ENCODE data around the gene TLE7.
A peak's percentile ranks its signal among the peaks of the same experiment; 100 is the strongest.

Gene TLE7

DNA sequence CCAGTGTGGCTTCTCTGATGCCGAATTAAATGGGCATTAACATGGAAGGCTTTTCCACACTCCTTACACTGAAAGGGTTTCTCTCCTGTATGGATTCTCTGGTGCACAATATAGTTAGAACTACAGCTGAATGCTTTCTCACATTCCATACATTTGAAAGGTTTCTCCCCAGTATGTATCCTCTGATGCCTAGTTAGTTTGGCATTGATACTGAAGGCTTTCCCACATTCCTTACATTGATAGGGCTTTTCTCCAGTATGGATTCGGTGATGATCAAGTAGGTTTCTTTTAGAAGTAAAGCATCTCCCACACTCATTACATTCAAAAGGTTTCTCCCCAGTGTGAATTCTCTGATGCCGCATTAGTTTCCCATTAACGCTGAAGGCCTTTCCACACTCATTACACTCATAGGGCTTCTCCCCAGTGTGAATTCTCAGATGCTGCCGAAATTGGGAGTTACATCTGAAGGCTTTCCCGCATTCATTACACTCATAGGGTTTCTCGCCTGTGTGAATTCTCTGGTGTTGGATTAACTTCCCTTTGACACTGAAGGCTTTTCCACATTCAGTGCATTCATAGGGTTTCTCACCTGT is 6.5 kb upstream of the TLE7 start:
- Histone ChIP-seq H3K4me1 (ENCODE audit: control insufficient read depth, insufficient read depth, low read length) (no peaks in the 10 kb centered on the region), H3K27ac (ENCODE audit: extremely low read depth, low read depth, low read length) (no peak overlapping the region), H3K9me3 (ENCODE audit: control insufficient read depth, insufficient read depth, low read depth, low read length) (no peaks in the 10 kb centered on the region), H3K36me3 (ENCODE audit: control insufficient read depth in 2 of 2, insufficient read depth in 1 of 2, low read length in 2 of 2) (peaks cover 3 to 49% of the 10 kb centered on the region in 2 experiments; a peak in 2 of 3 replicates), H3K4me3 (ENCODE audit: low read depth, low read length) (no peak overlapping the region)
- TF ChIP-seq TRIM28 (IDR thresholded peaks at IDR 0.05; ENCODE audit: borderline replicate concordance, low read length) (peak; percentile 92; the same call in 1 of the 2 replicates), ZNF274 (IDR thresholded peaks at IDR 0.05; ENCODE audit: low read length) (no peak), ZNF274 (tag by site-specific recombination; IDR thresholded peaks at IDR 0.05; ENCODE audit: borderline replicate concordance) (peak; percentile 89; the same call in 1 of the 2 replicates)
- TF ChIP-seq, protein P1, sequence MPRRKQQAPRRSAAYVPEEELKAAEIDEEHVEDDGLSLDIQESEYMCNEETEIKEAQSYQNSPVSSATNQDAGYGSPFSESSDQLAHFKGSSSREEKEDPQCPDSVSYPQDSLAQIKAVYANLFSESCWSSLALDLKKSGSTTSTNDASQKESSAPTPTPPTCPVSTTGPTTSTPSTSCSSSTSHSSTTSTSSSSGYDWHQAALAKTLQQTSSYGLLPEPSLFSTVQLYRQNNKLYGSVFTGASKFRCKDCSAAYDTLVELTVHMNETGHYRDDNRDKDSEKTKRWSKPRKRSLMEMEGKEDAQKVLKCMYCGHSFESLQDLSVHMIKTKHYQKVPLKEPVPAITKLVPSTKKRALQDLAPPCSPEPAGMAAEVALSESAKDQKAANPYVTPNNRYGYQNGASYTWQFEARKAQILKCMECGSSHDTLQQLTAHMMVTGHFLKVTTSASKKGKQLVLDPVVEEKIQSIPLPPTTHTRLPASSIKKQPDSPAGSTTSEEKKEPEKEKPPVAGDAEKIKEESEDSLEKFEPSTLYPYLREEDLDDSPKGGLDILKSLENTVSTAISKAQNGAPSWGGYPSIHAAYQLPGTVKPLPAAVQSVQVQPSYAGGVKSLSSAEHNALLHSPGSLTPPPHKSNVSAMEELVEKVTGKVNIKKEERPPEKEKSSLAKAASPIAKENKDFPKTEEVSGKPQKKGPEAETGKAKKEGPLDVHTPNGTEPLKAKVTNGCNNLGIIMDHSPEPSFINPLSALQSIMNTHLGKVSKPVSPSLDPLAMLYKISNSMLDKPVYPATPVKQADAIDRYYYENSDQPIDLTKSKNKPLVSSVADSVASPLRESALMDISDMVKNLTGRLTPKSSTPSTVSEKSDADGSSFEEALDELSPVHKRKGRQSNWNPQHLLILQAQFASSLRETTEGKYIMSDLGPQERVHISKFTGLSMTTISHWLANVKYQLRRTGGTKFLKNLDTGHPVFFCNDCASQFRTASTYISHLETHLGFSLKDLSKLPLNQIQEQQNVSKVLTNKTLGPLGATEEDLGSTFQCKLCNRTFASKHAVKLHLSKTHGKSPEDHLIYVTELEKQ (tag by site-specific recombination; IDR thresholded peaks at IDR 0.05; ENCODE audit: borderline replicate concordance): no peak
- ChIA-PET POLR2A (no interaction called here), CTCF (interaction anchor here (0.6 kb wide), 1 partner anchor 74 kb away, joined by 3 read pairs; no protein-coding TSS in a partner anchor)

DNA sequence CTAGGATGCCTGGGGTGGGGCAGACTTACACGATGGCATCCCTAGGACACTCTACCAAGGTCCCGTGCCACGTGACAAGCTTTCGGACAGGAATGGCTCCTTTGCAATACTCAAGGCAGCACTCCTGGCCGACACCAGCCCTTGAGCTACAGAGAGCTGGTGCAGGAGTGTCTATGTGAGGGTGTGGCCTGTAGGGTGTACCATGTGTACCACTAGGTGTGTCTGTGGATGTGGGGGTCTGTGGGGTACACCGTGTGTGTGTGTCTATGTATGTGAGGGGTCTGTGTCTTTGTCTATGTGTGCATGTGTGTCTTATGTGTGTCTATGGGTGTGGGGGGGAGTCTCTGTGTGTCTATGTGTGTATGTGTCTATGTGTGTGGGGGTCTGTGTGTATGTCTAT is 1.9 kb upstream of the TLE7 start:
- Histone ChIP-seq H3K4me3 (ENCODE audit: low read depth, low read length) (no peak overlapping the region), H3K9me3 (ENCODE audit: control insufficient read depth, insufficient read depth, low read depth, low read length) (no peaks in the 10 kb centered on the region), H3K27ac (ENCODE audit: extremely low read depth, low read depth, low read length) (no peak overlapping the region), H3K4me1 (ENCODE audit: control insufficient read depth, insufficient read depth, low read length) (no peaks in the 10 kb centered on the region), H3K36me3 (ENCODE audit: control insufficient read depth in 2 of 2, insufficient read depth in 1 of 2, low read length in 2 of 2) (peaks cover 0 to 6% of the 10 kb centered on the region in 2 experiments; a peak in 1 of 3 replicates)
- ChIA-PET CTCF (no interaction called here), POLR2A (no interaction called here)
- no peak for TF ChIP-seq ZNF530 (tag by site-specific recombination; IDR thresholded peaks at IDR 0.05; ENCODE audit: low read depth)
- no peak for TF ChIP-seq ZNF549 (tag by site-specific recombination; IDR thresholded peaks at IDR 0.05)
- no peak for TF ChIP-seq ZNF132 (tag by site-specific recombination; IDR thresholded peaks at IDR 0.05; ENCODE audit: borderline replicate concordance)
- no peak for TF ChIP-seq ZNF629 (tag by site-specific recombination; IDR thresholded peaks at IDR 0.05)
- no peak for TF ChIP-seq ZNF174 (tag by site-specific recombination; IDR thresholded peaks at IDR 0.05)
- TF ChIP-seq ZSCAN23 (tag by site-specific recombination; IDR thresholded peaks at IDR 0.05): no peak

DNA sequence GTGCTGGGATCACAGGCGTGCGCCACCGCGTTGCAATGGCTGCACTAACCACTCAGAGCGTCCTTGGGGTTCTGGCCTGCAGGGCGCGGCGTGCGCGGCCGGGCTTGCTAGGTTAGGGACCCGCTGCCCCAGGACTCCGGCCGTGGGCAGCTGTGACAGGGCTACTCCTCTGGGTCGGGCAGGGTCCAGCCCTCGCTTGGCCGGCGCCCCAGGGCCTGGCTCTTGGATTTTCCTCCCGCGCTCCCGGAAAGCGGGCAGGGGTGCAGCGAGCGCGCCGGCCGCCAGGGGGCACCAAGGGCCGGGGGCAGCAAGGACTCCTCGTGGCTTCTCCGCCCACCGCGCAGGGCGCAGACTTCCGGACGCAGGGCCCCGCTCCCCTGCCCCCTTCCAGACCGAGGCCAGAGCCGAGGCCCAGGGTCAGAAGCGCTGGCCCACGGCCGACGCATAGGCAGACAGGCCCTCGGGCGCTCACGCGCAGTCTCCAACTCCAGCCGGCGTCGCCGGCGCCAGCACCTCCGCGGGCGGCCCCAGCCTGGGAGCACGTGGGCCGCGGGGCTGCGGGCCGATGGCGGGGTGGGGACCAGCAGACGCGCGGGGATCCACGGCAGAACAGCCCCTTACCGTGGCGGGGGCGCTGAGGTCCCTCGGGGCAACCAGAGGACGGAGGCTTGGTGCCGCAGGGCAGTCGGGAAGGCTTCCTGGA is 355 bp downstream of the TLE7 start:
- no peak overlapping the region for H3K27ac ChIP-seq (ENCODE audit: extremely low read depth, low read depth, low read length)
- ChIA-PET CTCF (no interaction called here), POLR2A (no interaction called here)
- TF ChIP-seq, protein P2, sequence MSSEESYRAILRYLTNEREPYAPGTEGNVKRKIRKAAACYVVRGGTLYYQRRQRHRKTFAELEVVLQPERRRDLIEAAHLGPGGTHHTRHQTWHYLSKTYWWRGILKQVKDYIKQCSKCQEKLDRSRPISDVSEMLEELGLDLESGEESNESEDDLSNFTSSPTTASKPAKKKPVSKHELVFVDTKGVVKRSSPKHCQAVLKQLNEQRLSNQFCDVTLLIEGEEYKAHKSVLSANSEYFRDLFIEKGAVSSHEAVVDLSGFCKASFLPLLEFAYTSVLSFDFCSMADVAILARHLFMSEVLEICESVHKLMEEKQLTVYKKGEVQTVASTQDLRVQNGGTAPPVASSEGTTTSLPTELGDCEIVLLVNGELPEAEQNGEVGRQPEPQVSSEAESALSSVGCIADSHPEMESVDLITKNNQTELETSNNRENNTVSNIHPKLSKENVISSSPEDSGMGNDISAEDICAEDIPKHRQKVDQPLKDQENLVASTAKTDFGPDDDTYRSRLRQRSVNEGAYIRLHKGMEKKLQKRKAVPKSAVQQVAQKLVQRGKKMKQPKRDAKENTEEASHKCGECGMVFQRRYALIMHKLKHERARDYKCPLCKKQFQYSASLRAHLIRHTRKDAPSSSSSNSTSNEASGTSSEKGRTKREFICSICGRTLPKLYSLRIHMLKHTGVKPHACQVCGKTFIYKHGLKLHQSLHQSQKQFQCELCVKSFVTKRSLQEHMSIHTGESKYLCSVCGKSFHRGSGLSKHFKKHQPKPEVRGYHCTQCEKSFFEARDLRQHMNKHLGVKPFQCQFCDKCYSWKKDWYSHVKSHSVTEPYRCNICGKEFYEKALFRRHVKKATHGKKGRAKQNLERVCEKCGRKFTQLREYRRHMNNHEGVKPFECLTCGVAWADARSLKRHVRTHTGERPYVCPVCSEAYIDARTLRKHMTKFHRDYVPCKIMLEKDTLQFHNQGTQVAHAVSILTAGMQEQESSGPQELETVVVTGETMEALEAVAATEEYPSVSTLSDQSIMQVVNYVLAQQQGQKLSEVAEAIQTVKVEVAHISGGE (tag by site-specific recombination; conservative IDR thresholded peaks at IDR 0.05; ENCODE audit: low read depth): no peak
- TF ChIP-seq ZNF830 (tag by site-specific recombination; IDR thresholded peaks at IDR 0.05; ENCODE audit: low read depth) (no peak), ZEB2 (tag by site-specific recombination; IDR thresholded peaks at IDR 0.05) (no peak), ZIC2 (tag by site-specific recombination; IDR thresholded peaks at IDR 0.05) (no peak), ZNF221 (tag by site-specific recombination; IDR thresholded peaks at IDR 0.05; ENCODE audit: borderline replicate concordance) (no peak)
- TF ChIP-seq, protein P3, sequence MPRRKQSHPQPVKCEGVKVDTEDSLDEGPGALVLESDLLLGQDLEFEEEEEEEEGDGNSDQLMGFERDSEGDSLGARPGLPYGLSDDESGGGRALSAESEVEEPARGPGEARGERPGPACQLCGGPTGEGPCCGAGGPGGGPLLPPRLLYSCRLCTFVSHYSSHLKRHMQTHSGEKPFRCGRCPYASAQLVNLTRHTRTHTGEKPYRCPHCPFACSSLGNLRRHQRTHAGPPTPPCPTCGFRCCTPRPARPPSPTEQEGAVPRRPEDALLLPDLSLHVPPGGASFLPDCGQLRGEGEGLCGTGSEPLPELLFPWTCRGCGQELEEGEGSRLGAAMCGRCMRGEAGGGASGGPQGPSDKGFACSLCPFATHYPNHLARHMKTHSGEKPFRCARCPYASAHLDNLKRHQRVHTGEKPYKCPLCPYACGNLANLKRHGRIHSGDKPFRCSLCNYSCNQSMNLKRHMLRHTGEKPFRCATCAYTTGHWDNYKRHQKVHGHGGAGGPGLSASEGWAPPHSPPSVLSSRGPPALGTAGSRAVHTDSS (tag by site-specific recombination; IDR thresholded peaks at IDR 0.05): no peak
- TF ChIP-seq, protein P4, sequence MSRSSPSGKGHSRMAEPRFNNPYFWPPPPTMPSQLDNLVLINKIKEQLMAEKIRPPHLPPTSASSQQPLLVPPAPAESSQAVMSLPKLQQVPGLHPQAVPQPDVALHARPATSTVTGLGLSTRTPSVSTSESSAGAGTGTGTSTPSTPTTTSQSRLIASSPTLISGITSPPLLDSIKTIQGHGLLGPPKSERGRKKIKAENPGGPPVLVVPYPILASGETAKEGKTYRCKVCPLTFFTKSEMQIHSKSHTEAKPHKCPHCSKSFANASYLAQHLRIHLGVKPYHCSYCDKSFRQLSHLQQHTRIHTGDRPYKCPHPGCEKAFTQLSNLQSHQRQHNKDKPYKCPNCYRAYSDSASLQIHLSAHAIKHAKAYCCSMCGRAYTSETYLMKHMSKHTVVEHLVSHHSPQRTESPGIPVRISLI (tag by site-specific recombination; IDR thresholded peaks at IDR 0.05): no peak
- TF ChIP-seq, protein P5, sequence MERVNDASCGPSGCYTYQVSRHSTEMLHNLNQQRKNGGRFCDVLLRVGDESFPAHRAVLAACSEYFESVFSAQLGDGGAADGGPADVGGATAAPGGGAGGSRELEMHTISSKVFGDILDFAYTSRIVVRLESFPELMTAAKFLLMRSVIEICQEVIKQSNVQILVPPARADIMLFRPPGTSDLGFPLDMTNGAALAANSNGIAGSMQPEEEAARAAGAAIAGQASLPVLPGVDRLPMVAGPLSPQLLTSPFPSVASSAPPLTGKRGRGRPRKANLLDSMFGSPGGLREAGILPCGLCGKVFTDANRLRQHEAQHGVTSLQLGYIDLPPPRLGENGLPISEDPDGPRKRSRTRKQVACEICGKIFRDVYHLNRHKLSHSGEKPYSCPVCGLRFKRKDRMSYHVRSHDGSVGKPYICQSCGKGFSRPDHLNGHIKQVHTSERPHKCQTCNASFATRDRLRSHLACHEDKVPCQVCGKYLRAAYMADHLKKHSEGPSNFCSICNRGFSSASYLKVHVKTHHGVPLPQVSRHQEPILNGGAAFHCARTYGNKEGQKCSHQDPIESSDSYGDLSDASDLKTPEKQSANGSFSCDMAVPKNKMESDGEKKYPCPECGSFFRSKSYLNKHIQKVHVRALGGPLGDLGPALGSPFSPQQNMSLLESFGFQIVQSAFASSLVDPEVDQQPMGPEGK (tag by site-specific recombination; IDR thresholded peaks at IDR 0.05): no peak

More for the DNA sequence above, 355 bp downstream of the TLE7 start:
- Histone ChIP-seq H3K36me3 (ENCODE audit: control insufficient read depth in 2 of 2, insufficient read depth in 1 of 2, low read length in 2 of 2) (no peaks in the 10 kb centered on the region), H3K9me3 (ENCODE audit: control insufficient read depth, insufficient read depth, low read depth, low read length) (no peaks in the 10 kb centered on the region), H3K4me3 (ENCODE audit: low read depth, low read length) (no peak overlapping the region), H3K4me1 (ENCODE audit: control insufficient read depth, insufficient read depth, low read length) (no peaks in the 10 kb centered on the region)

All from HEK293 (cell line).